Measurements from ENCODE around the gene LRRC3.

The LRRC3 gene

DNA sequence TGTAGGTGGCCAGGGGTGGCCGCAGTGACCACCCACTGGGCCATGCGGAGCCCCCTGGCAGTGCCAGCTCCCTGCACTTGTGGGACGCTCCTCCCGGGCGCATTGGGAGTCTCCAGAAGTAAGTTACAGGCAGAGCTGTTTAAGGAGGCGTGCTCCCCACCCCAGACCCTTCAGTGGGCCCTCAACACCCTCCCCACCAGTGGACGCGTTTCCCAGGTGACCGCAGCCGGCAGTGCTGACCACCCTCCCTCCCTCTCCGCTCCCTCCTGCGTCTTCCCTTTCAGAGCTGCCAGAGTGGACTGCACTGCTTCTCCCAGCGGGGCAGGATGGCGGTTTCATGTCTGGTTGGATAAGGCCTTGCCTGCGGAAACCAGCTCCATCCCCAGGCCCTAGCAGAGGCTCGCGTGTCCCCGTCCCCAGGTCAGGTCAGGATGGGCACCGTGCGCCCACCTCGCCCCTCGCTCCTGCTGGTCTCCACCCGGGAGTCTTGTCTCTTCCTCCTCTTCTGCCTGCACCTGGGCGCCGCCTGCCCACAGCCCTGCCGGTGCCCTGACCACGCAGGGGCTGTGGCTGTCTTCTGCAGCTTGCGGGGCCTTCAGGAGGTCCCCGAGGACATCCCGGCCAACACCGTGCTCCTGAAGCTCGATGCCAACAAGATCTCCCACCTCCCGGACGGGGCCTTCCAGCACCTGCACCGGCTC is 1.1 kb downstream of the LRRC3 start:
- Histone ChIP-seq H2AFZ (ENCODE audit: low read depth, low read length) (no peak overlapping the region), H3K4me3 (ENCODE audit: low read length) (no peak overlapping the region), H3K9ac (ENCODE audit: low read length) (no peak overlapping the region), H3K79me2 (ENCODE audit: low read length) (no peaks in the 10 kb centered on the region), H3K4me1 (ENCODE audit: low read length) (no peaks in the 10 kb centered on the region), H3K9me3 (ENCODE audit: insufficient read depth, low read length) (peaks cover 3% of the 10 kb centered on the region; the same call in 1 of the 2 replicates), H3K27me3 (ENCODE audit: low read depth, low read length) (no peaks in the 10 kb centered on the region; the same call in 1 of the 2 replicates), H3K36me3 (replicated peaks; ENCODE audit: low read depth, low read length) (no peaks in the 10 kb centered on the region), H3K27ac (ENCODE audit: low read length) (no peak overlapping the region), H4K20me1 (ENCODE audit: insufficient read depth, low read length) (no peaks in the 10 kb centered on the region), H3K4me2 (ENCODE audit: low read length) (no peak overlapping the region)
- TF ChIP-seq EZH2phosphoT487 (IDR thresholded peaks at IDR 0.05; ENCODE audit: low read depth): no peak
- TF ChIP-seq, protein P1, sequence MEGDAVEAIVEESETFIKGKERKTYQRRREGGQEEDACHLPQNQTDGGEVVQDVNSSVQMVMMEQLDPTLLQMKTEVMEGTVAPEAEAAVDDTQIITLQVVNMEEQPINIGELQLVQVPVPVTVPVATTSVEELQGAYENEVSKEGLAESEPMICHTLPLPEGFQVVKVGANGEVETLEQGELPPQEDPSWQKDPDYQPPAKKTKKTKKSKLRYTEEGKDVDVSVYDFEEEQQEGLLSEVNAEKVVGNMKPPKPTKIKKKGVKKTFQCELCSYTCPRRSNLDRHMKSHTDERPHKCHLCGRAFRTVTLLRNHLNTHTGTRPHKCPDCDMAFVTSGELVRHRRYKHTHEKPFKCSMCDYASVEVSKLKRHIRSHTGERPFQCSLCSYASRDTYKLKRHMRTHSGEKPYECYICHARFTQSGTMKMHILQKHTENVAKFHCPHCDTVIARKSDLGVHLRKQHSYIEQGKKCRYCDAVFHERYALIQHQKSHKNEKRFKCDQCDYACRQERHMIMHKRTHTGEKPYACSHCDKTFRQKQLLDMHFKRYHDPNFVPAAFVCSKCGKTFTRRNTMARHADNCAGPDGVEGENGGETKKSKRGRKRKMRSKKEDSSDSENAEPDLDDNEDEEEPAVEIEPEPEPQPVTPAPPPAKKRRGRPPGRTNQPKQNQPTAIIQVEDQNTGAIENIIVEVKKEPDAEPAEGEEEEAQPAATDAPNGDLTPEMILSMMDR (IDR thresholded peaks at IDR 0.05; ENCODE audit: low read depth, low read length): no peak

DNA sequence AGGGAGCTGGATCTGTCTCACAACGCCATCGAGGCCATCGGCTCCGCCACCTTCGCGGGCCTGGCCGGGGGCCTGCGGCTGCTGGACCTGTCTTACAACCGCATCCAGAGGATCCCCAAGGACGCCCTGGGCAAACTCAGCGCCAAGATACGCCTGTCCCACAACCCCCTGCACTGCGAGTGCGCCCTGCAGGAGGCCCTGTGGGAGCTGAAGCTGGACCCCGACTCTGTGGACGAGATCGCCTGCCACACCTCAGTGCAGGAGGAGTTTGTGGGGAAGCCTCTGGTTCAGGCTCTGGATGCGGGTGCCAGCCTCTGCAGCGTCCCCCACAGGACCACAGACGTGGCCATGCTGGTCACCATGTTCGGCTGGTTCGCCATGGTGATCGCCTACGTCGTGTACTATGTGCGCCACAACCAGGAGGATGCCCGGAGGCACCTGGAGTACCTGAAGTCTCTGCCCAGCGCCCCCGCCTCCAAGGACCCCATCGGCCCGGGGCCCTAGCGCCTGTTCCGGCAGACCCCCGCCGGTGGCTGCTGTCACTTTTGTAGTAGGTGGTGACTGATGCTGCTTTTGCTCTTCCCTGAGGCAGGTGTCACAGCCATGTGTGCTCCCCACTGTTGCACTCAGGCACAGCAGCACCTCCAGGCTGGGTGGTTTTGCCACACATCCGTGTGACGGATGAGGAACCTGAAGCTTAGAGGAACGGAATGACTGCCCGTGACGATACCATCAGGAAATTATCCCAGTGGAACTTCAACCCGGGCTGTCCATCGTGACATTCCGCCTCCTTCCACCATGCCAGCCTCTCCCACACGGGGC is 1.8 kb downstream of the LRRC3 start:
- no peak overlapping the region for H2AFZ ChIP-seq (ENCODE audit: low read depth, low read length)
- H3K9me3 ChIP-seq (ENCODE audit: insufficient read depth, low read length): peaks cover 3% of the 10 kb centered on the region; the same call in 1 of the 2 replicates
- H4K20me1 ChIP-seq (ENCODE audit: insufficient read depth, low read length): no peaks in the 10 kb centered on the region
- no peaks in the 10 kb centered on the region for H3K4me1 ChIP-seq (ENCODE audit: low read length)
- no peaks in the 10 kb centered on the region for H3K36me3 ChIP-seq (replicated peaks; ENCODE audit: low read depth, low read length)
- H3K79me2 ChIP-seq (ENCODE audit: low read length): no peaks in the 10 kb centered on the region
- TF ChIP-seq EZH2phosphoT487 (IDR thresholded peaks at IDR 0.05; ENCODE audit: low read depth): no peak
- no peaks in the 10 kb centered on the region; the same call in 1 of the 2 replicates for H3K27me3 ChIP-seq (ENCODE audit: low read depth, low read length)
- H3K4me3 ChIP-seq (ENCODE audit: low read length): no peak overlapping the region
- no peak overlapping the region for H3K9ac ChIP-seq (ENCODE audit: low read length)
- no peak overlapping the region for H3K27ac ChIP-seq (ENCODE audit: low read length)
- H3K4me2 ChIP-seq (ENCODE audit: low read length): no peak overlapping the region

DNA sequence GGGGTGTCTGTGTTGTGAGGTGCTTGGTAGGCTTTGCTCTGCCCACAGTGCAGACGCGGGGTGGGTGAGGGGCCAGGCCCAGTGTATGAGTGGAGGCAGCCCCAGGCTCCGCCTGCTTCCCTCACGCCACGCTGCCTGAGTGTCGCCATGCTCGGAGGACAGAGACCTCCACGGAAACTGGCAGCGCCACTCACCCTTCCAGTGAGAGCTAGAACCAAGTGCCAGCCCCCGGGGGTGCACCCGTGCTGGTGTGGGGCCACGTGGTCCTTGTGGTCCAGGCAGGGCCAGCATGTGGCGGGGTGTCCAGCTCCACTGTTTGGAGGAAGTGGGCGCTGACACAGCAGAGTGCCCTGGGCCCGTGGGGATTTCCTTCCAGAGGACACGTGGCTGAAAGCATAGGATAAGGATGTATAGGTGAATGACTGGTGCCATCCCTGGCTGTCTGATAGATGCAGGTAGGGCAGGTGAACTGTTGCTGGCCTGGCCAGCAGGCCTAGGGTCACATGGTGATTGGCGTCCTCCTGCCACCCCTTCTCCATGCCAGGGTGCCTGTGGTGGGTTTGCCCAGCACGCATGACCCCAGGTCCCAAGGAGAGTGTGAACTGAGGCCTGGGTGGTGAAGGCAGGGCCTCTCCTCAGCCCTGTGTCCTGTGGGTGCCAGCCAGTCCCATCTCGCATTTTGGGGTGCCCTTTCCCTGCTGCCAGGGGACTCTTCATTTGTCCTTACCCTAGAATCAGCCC is 3.8 kb downstream of the LRRC3 start:
- TF ChIP-seq EZH2phosphoT487 (IDR thresholded peaks at IDR 0.05; ENCODE audit: low read depth): no peak
- TF ChIP-seq, protein P1 (IDR thresholded peaks at IDR 0.05; ENCODE audit: low read depth, low read length): no peak
- peaks cover 1% of the 10 kb centered on the region; the same call in 1 of the 2 replicates for H3K9me3 ChIP-seq (ENCODE audit: insufficient read depth, low read length)
- no peak overlapping the region for H3K9ac ChIP-seq (ENCODE audit: low read length)
- H3K27me3 ChIP-seq (ENCODE audit: low read depth, low read length): no peaks in the 10 kb centered on the region; the same call in 1 of the 2 replicates
- no peaks in the 10 kb centered on the region for H3K36me3 ChIP-seq (replicated peaks; ENCODE audit: low read depth, low read length)
- H2AFZ ChIP-seq (ENCODE audit: low read depth, low read length): no peak overlapping the region
- H3K4me1 ChIP-seq (ENCODE audit: low read length): no peaks in the 10 kb centered on the region
- H3K27ac ChIP-seq (ENCODE audit: low read length): no peak overlapping the region
- H3K4me3 ChIP-seq (ENCODE audit: low read length): no peak overlapping the region
- no peaks in the 10 kb centered on the region for H4K20me1 ChIP-seq (ENCODE audit: insufficient read depth, low read length)
- no peaks in the 10 kb centered on the region for H3K79me2 ChIP-seq (ENCODE audit: low read length)
- no peak overlapping the region for H3K4me2 ChIP-seq (ENCODE audit: low read length)

DNA sequence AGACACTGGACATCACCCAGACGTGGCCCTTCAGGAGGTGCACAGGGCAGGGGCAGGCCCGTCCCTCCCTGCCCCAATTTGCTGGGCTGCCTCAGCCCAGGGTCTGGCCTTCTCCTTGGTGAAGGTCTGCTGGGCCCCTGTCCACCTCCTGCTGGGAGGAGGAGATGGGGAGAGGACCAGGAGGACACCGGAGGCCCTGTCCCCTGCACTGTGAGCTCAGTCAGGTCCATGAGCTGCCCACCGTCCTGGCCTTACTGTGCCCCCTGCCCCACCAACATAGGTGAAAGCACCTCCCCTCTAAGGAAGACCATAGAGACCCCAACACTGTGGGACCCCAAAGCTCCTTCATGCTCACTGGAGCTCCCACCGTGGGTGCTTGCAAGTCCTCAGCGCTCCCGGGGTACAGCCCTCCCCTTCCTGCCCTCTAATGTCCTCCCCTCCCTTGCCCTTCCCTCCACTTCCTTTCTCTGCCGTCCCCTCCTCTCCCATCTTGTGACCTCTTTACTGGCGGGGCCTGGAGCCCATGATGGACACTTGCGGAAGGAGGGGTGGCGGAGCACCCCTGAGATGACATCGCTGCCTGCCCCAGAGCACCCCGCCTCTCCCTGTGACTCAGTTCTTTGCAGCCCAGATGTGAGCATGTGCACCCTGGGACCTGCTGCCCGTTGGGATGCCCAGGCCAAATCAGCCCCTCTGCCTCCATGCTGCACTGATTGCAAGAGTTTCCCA is 4.6 kb downstream of the LRRC3 start:
- H3K27me3 ChIP-seq (ENCODE audit: low read depth, low read length): no peaks in the 10 kb centered on the region; the same call in 1 of the 2 replicates
- no peak overlapping the region for H3K4me2 ChIP-seq (ENCODE audit: low read length)
- no peak overlapping the region for H2AFZ ChIP-seq (ENCODE audit: low read depth, low read length)
- no peak overlapping the region for H3K4me3 ChIP-seq (ENCODE audit: low read length)
- H3K36me3 ChIP-seq (replicated peaks; ENCODE audit: low read depth, low read length): no peaks in the 10 kb centered on the region
- H3K27ac ChIP-seq (ENCODE audit: low read length): no peak overlapping the region
- no peak for TF ChIP-seq EZH2phosphoT487 (IDR thresholded peaks at IDR 0.05; ENCODE audit: low read depth)
- TF ChIP-seq, protein P1 (IDR thresholded peaks at IDR 0.05; ENCODE audit: low read depth, low read length): no peak
- no peak overlapping the region for H3K9ac ChIP-seq (ENCODE audit: low read length)
- no peaks in the 10 kb centered on the region for H3K79me2 ChIP-seq (ENCODE audit: low read length)
- no peaks in the 10 kb centered on the region for H4K20me1 ChIP-seq (ENCODE audit: insufficient read depth, low read length)
- no peaks in the 10 kb centered on the region for H3K9me3 ChIP-seq (ENCODE audit: insufficient read depth, low read length)
- H3K4me1 ChIP-seq (ENCODE audit: low read length): no peaks in the 10 kb centered on the region
